ENCODE results near the gene SULT1A1. TPM values are rescaled to one million over a fixed set of nuclear protein-coding genes. Genes with fewer than 3 reads are reported as not detected.

The SULT1A1 gene
- total RNA-seq, 2 donors from 2014 or later = 26.7 to 35.6 TPM

- WGBS, 2 donors = 85 to 90% methylated on average over 6 of the region's 6 CpGs
- Histone ChIP-seq H3K27ac (no peak overlapping the region), H3K9me3 (no peaks in the 10 kb centered on the region), H3K4me1 (peaks cover 10% of the 10 kb centered on the region), H3K27me3 (no peaks in the 10 kb centered on the region), H3K36me3 (replicated peaks in 1 of 2; ENCODE audit: insufficient read depth in 1 of 2, low read depth in 2 of 2) (no peaks in the 10 kb centered on the region), H3K4me3 (no peak overlapping the region)
- ATAC-seq = no peak
- TF ChIP-seq, protein P1, sequence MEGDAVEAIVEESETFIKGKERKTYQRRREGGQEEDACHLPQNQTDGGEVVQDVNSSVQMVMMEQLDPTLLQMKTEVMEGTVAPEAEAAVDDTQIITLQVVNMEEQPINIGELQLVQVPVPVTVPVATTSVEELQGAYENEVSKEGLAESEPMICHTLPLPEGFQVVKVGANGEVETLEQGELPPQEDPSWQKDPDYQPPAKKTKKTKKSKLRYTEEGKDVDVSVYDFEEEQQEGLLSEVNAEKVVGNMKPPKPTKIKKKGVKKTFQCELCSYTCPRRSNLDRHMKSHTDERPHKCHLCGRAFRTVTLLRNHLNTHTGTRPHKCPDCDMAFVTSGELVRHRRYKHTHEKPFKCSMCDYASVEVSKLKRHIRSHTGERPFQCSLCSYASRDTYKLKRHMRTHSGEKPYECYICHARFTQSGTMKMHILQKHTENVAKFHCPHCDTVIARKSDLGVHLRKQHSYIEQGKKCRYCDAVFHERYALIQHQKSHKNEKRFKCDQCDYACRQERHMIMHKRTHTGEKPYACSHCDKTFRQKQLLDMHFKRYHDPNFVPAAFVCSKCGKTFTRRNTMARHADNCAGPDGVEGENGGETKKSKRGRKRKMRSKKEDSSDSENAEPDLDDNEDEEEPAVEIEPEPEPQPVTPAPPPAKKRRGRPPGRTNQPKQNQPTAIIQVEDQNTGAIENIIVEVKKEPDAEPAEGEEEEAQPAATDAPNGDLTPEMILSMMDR (IDR thresholded peaks at IDR 0.05) = no peak
- TF ChIP-seq POLR2A (IDR thresholded peaks at IDR 0.05) = no peak
- intact Hi-C loops (cut with DNase I) = no loop called here
- no peak for DNase-seq
These were observed 46.6 kb downstream of the SULT1A1 start for GRCh38 chr16:28563218-28563617.

DNA sequence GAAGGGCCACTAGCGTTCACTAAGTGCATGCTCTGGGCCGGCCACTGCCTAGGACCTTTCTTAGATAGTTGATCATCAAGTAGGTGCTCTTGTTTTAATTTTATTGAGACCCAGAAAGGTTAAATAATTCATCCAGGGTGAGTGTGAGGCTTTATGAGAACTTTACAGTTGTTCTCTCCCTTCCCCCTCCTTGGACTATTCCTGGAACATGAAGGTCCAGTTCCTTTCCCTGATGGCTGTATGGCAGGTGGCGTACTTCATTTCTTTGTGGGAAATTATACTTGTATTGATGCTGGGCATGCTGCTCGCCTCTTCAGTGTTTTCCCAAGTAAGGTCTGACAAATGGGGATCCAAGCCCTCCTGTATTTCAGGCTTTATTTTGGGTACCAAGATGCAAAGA, 47.6 kb downstream of the SULT1A1 start:
- no peak for ATAC-seq

DNA sequence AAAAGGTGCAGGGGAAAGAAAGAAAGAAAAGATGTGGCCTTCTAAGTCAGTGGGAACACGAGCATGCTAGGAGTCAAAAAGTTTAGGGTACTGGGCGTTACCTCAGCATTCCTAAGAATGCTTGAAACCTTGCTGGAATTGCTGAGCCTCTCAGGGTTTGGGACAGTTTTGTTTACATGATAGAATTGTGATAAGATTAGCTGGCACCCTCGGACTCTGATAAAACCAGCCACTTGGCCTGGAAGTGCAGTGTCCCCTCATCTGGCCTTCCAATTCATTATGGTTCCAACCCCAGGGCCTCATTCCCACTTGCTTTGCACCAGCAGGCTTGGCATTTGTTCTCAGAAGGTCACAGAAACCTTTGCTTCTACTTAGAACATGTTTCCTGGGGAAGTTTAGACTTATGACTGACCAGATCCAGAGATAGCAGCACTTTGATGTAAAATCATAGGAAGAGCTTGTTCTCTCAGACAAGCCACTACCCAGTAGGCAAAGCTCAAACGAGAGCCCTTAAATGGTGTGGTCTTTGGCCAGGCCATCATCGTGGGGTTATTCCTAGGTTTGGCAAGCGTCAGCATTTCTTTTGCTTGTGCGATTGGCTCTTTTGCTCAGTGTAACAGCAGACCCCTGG, 48.2 kb downstream of the SULT1A1 start:
- intact Hi-C loops (cut with DNase I) = no loop called here
- DNase-seq (no peak), ATAC-seq (no peak)
- H3K36me3 ChIP-seq (replicated peaks in 1 of 2; ENCODE audit: insufficient read depth in 1 of 2, low read depth in 2 of 2) = no peaks in the 10 kb centered on the region
- TF ChIP-seq, protein P1 (IDR thresholded peaks at IDR 0.05) = no peak
- 58 to 66% methylated on average over 7 of the region's 7 CpGs for WGBS, 2 donors
- no peaks in the 10 kb centered on the region for H3K27me3 ChIP-seq
- peaks cover 10% of the 10 kb centered on the region for H3K4me1 ChIP-seq
- no peak overlapping the region for H3K27ac ChIP-seq
- no peaks in the 10 kb centered on the region for H3K9me3 ChIP-seq
- no peak overlapping the region for H3K4me3 ChIP-seq

More for the DNA sequence above, 47.6 kb downstream of the SULT1A1 start:
- Histone ChIP-seq H3K27ac (no peak overlapping the region), H3K36me3 (replicated peaks in 1 of 2; ENCODE audit: insufficient read depth in 1 of 2, low read depth in 2 of 2) (no peaks in the 10 kb centered on the region), H3K9me3 (no peaks in the 10 kb centered on the region), H3K27me3 (no peaks in the 10 kb centered on the region), H3K4me1 (peaks cover 10% of the 10 kb centered on the region), H3K4me3 (no peak overlapping the region)
- no peak for TF ChIP-seq POLR2A (IDR thresholded peaks at IDR 0.05)
- TF ChIP-seq, protein P1 (IDR thresholded peaks at IDR 0.05) = no peak
- no peak for DNase-seq
- WGBS, 2 donors = 94 to 100% methylated on average over 4 of the region's 4 CpGs
- intact Hi-C loops (cut with DNase I) = no loop called here

GRCh38 chr16:28558456-28558855, 51.4 kb downstream of the SULT1A1 start:
- TF ChIP-seq POLR2A (IDR thresholded peaks at IDR 0.05) = no peak
- TF ChIP-seq, protein P1 (IDR thresholded peaks at IDR 0.05) = no peak
- no peak for ATAC-seq
- no peaks in the 10 kb centered on the region for H3K36me3 ChIP-seq (replicated peaks in 1 of 2; ENCODE audit: insufficient read depth in 1 of 2, low read depth in 2 of 2)
- intact Hi-C loops (cut with DNase I) = no loop called here
- H3K27me3 ChIP-seq = no peaks in the 10 kb centered on the region
- 83 to 96% methylated on average over 3 of the region's 3 CpGs for WGBS, 2 donors
- H3K4me3 ChIP-seq = no peak overlapping the region
- H3K27ac ChIP-seq = no peak overlapping the region
- H3K4me1 ChIP-seq = peaks cover 26% of the 10 kb centered on the region
- no peaks in the 10 kb centered on the region for H3K9me3 ChIP-seq
- no peak for DNase-seq

- Histone ChIP-seq H3K4me3 (no peak overlapping the region), H3K27me3 (no peaks in the 10 kb centered on the region), H3K27ac (no peak overlapping the region), H3K4me1 (peaks cover 28% of the 10 kb centered on the region), H3K9me3 (no peaks in the 10 kb centered on the region), H3K36me3 (replicated peaks in 1 of 2; ENCODE audit: insufficient read depth in 1 of 2, low read depth in 2 of 2) (no peaks in the 10 kb centered on the region)
- no peak for TF ChIP-seq POLR2A (IDR thresholded peaks at IDR 0.05)
- intact Hi-C loops (cut with DNase I) = no loop called here
- 60 to 64% methylated on average over 2 of the region's 2 CpGs for WGBS, 2 donors
- ATAC-seq (no peak), DNase-seq (no peak)
These were observed 52.9 kb downstream of the SULT1A1 start for GRCh38 chr16:28556914-28557320.
